MCF 10A (cell line): ENCODE measurements around the gene IGSF6. TPM values are rescaled to one million over a fixed set of nuclear protein-coding genes. Genes with fewer than 3 reads are reported as not detected.
"Not testable (repeated sequence)": the region's sequence is repeated elsewhere in the genome, so short reads cannot be mapped to it uniquely, and the experiment has no call there.

Source experiments
- BruUV-seq: library from RNA; stranded (reverse); fragments of 400-500 nt; replicated peaks from 2 replicates; lab custom pipeline; 2021; lab: Mats Ljungman, UMichigan
- CTCF ChIA-PET: fragments of 300-600 bp; sonication (Branson Sonifier 250); formaldehyde crosslinking; extraction: SDS; loops from one replicate; lab custom pipeline; 2021; ENCODE audit warnings: antibody characterized with exemption, inconsistent platforms; lab: Yijun Ruan, JAX
- POLR2A ChIA-PET: fragments of 300-600, 350-650 bp; sonication (Branson Sonifier 250); formaldehyde crosslinking; extraction: SDS; loops from one replicate; lab custom pipeline; 2020; ENCODE audit warnings: antibody characterized with exemption, inconsistent platforms; lab: Yijun Ruan, JAX
- DNase-seq: peaks from one replicate; pipeline ENCODE4 v3.0.0-alpha.2; 2018; ENCODE audit not compliant: unreplicated experiment
- H3K27ac Mint-ChIP-seq: one replicate; pipeline ENCODE4 v1.8.0; 2022; ENCODE audit warnings: mild to moderate bottlenecking, low read depth, mixed read lengths; ENCODE audit not compliant: unreplicated experiment
- H3K27me3 Mint-ChIP-seq: one replicate; pipeline ENCODE4 v1.8.0; 2022; ENCODE audit warnings: mixed read lengths; ENCODE audit not compliant: insufficient read depth, unreplicated experiment
- H3K36me3 Mint-ChIP-seq: one replicate; pipeline ENCODE4 v1.8.0; 2022; ENCODE audit warnings: mild to moderate bottlenecking, moderate library complexity, mixed read lengths; ENCODE audit not compliant: insufficient read depth, unreplicated experiment
- H3K4me1 Mint-ChIP-seq: one replicate; pipeline ENCODE4 v1.8.0; 2022; ENCODE audit warnings: mixed read lengths; ENCODE audit not compliant: insufficient read depth, unreplicated experiment
- H3K4me3 Mint-ChIP-seq: one replicate; pipeline ENCODE4 v1.8.0; 2022; ENCODE audit warnings: mild to moderate bottlenecking, moderate library complexity, mixed read lengths; ENCODE audit not compliant: unreplicated experiment
- H3K9me3 Mint-ChIP-seq: one replicate; pipeline ENCODE4 v1.8.0; 2022; ENCODE audit warnings: mixed read lengths; ENCODE audit not compliant: unreplicated experiment
- CTCF ChIP-seq: fragments of 200-600 bp; IDR thresholded peaks from one replicate; pipeline ENCODE4 v1.8.0; 2022; ENCODE audit warnings: antibody characterized with exemption, mild to moderate bottlenecking; ENCODE audit not compliant: unreplicated experiment
- intact Hi-C: fragments of 100-400 bp; cut with micrococcal nuclease; formaldehyde crosslinking; loops from 2 replicates; pipeline ENCODE4 v1.14.1; 2022
- total RNA-seq: library from RNA; stranded (reverse); gene quantifications from 2 replicates; pipeline ENCODE4 v1.2.3, GENCODE V29; 2022

Gene IGSF6
- total RNA-seq, 1 experiment from 2014 or later, result not detected

GRCh38 chr16:21610006-21610544 lies 42.3 kb downstream of the IGSF6 start:
- ChIA-PET POLR2A (interaction anchor here (1.1 to 5.9 kb wide), 6 partner anchors 8 to 91 kb away, joined by 3 to 94 read pairs (median 12); partner anchors contain the start of gene METTL9), CTCF (interaction anchor here (0.6 to 1.2 kb wide), 2 partner anchors 25 to 30 kb away, joined by 4 to 5 read pairs; no protein-coding TSS in a partner anchor)
- Mint-ChIP-seq H3K36me3 (no peaks in the 10 kb centered on the region), H3K4me3 (no peak overlapping the region), H3K27ac (no peak overlapping the region), H3K27me3 (no peaks in the 10 kb centered on the region), H3K4me1 (peaks cover 26% of the 10 kb centered on the region), H3K9me3 (no peaks in the 10 kb centered on the region)
- no peak for DNase-seq
- BruUV-seq, result no TSS peak
- TF ChIP-seq CTCF, result no peak
- intact Hi-C loops, result no loop called here

- Mint-ChIP-seq H3K27ac (no peak overlapping the region), H3K27me3 (no peaks in the 10 kb centered on the region), H3K9me3 (no peaks in the 10 kb centered on the region), H3K4me1 (peaks cover 26% of the 10 kb centered on the region), H3K36me3 (no peaks in the 10 kb centered on the region), H3K4me3 (no peak overlapping the region)
- DNase-seq, result peak; percentile 45
- intact Hi-C loops, result no loop called here
- ChIA-PET CTCF (interaction anchor here (0.6 to 1.0 kb wide), 2 partner anchors 26 to 45 kb away, joined by 3 to 4 read pairs; no protein-coding TSS in a partner anchor), POLR2A (interaction anchor here (0.8 to 5.9 kb wide), 5 partner anchors 6 to 30 kb away, joined by 4 to 94 read pairs (median 7); partner anchors contain the start of gene METTL9)
- no peak for TF ChIP-seq CTCF
- no TSS peak for BruUV-seq
These were observed 43.6 kb downstream of the IGSF6 start for GRCh38 chr16:21608639-21609328.

GRCh38 chr16:21605848-21606247 lies 46.6 kb downstream of the IGSF6 start:
- H3K4me3 Mint-ChIP-seq, H3K27me3 Mint-ChIP-seq, H3K9me3 Mint-ChIP-seq, H3K36me3 Mint-ChIP-seq, H3K27ac Mint-ChIP-seq, BruUV-seq, intact Hi-C loops: not testable (repeated sequence)
- peaks cover 22% of the 10 kb centered on the region for H3K4me1 Mint-ChIP-seq
- peak; percentile 64 for DNase-seq
- POLR2A ChIA-PET, result interaction anchor here (0.6 kb wide), 1 partner anchor 21 kb away, joined by 3 read pairs; no protein-coding TSS in a partner anchor
- CTCF ChIA-PET, result interaction anchor here (0.6 to 2.6 kb wide), 2 partner anchors 33 to 1939 kb away, joined by 3 to 15 read pairs; no protein-coding TSS in a partner anchor

GRCh38 chr16:21603928-21604327 lies 48.5 kb downstream of the IGSF6 start:
- intact Hi-C loops, result no loop called here
- no peaks in the 10 kb centered on the region for H3K9me3 Mint-ChIP-seq
- H3K4me1 Mint-ChIP-seq, result peaks cover 20% of the 10 kb centered on the region
- no peaks in the 10 kb centered on the region for H3K27me3 Mint-ChIP-seq
- no TSS peak for BruUV-seq
- no peak overlapping the region for H3K27ac Mint-ChIP-seq
- TF ChIP-seq CTCF, result no peak
- DNase-seq, result no peak
- H3K36me3 Mint-ChIP-seq, result peaks cover 7% of the 10 kb centered on the region
- ChIA-PET CTCF (interaction anchor here (0.5 to 2.6 kb wide), 8 partner anchors 19 to 103 kb away, joined by 3 to 15 read pairs (median 4); partner anchors contain the start of gene IGSF6), POLR2A (interaction anchor here (0.6 to 4.8 kb wide), 5 partner anchors 8 to 367 kb away, joined by 3 to 94 read pairs (median 4); no protein-coding TSS in a partner anchor)
- H3K4me3 Mint-ChIP-seq, result no peak overlapping the region
